H1 (cell line): ENCODE measurements around the gene DDA1. TPM values are rescaled to one million over a fixed set of nuclear protein-coding genes. Genes with fewer than 3 reads are reported as not detected.

Source experiments
- CTCF ChIA-PET: fragments of 300-600 bp; sonication (Branson Sonifier 250); formaldehyde crosslinking; loops from one replicate; lab custom pipeline; 2021; ENCODE audit not compliant: partially characterized antibody; lab: Charles Lee
- POLR2A ChIA-PET: fragments of 300-600 bp; sonication (Branson Sonifier 250); formaldehyde crosslinking; loops from one replicate; lab custom pipeline; 2021; ENCODE audit warnings: inconsistent platforms; ENCODE audit not compliant: partially characterized antibody; lab: Charles Lee
- DNase-seq, 2 experiments: peaks; one replicate each; pipeline versions ENCODE4 v3.0.0 to v3.0.0-alpha.2; 2010 to 2022; ENCODE audit warnings: low spot score in 2 of 2, low read depth in 1 of 2, mixed read lengths in 1 of 2
- FAIRE-seq: peaks from 2 replicates; lab custom pipeline; 2011; peaks lifted over from hg19 to GRCh38; lab: Jason Lieb, UNC
- H2AFZ ChIP-seq: 2 replicates; pipeline ENCODE4 v1.8.1; 2012; ENCODE audit warnings: low read length, inconsistent platforms
- H2AK5ac ChIP-seq: 2 replicates; pipeline ENCODE4 v1.6.1; 2013; ENCODE audit warnings: low read depth, low read length
- H2BK120ac ChIP-seq: replicated peaks from 2 replicates; pipeline ENCODE3; 2013; ENCODE audit warnings: low read depth, low read length, inconsistent platforms
- H2BK12ac ChIP-seq: 2 replicates; pipeline ENCODE4 v1.6.1; 2013; ENCODE audit warnings: low read depth, low read length
- H2BK15ac ChIP-seq: 2 replicates; pipeline ENCODE4 v1.6.1; 2013; ENCODE audit warnings: low read length
- H2BK20ac ChIP-seq: 2 replicates; pipeline ENCODE4 v1.6.1; 2013; ENCODE audit warnings: low read length
- H2BK5ac ChIP-seq: 2 replicates; pipeline ENCODE4 v1.6.1; 2013; ENCODE audit warnings: low read depth, low read length
- H3K14ac ChIP-seq: 2 replicates; pipeline ENCODE4 v1.6.1; 2013; ENCODE audit warnings: inconsistent platforms; ENCODE audit not compliant: insufficient read length
- H3K18ac ChIP-seq: 2 replicates; pipeline ENCODE4 v1.6.1; 2013; ENCODE audit warnings: low read length; ENCODE audit errors: extremely low read depth
- H3K23ac ChIP-seq: 2 replicates; pipeline ENCODE4 v1.6.1; 2013; ENCODE audit warnings: inconsistent platforms; ENCODE audit not compliant: insufficient read length
- H3K23me2 ChIP-seq: 2 replicates; pipeline ENCODE4 v1.6.1; 2013; ENCODE audit warnings: low read depth, low read length
- H3K27ac ChIP-seq: 2 replicates; pipeline ENCODE4 v1.6.1; 2011; ENCODE audit warnings: low read depth, low read length, inconsistent platforms
- H3K27me3 ChIP-seq, 4 experiments: replicated peaks in 1 of 4; 1 replicate in 1 of 4; 2 replicates in 3 of 4; pipeline versions ENCODE4 v1.6.1 to v1.8.1; 2011 to 2013; ENCODE audit warnings: low read length in 3 of 4, mild to moderate bottlenecking in 3 of 4, inconsistent platforms in 2 of 4, mixed read lengths in 2 of 4, moderate library complexity in 1 of 4; ENCODE audit not compliant: control insufficient read depth in 3 of 4, insufficient read depth in 3 of 4; ENCODE audit errors: extremely low read depth in 1 of 4
- H3K36me3 ChIP-seq, 4 experiments: 2 replicates each; pipeline versions ENCODE4 v1.6.1 to v1.8.1; 2011 to 2013; ENCODE audit warnings: mild to moderate bottlenecking in 4 of 4, low read length in 3 of 4, moderate library complexity in 2 of 4, control low read depth in 1 of 4, inconsistent platforms in 1 of 4; ENCODE audit not compliant: insufficient read depth in 4 of 4, control insufficient read depth in 2 of 4
- H3K4ac ChIP-seq: replicated peaks from 2 replicates; pipeline ENCODE3; 2013; ENCODE audit warnings: low read length, low read depth, mixed read lengths, inconsistent platforms; ENCODE audit not compliant: insufficient read length
- H3K4me1 ChIP-seq, 4 experiments: replicated peaks in 1 of 4; 1 replicate in 1 of 4; 2 replicates in 3 of 4; pipeline versions ENCODE4 v1.6.1 to v1.8.1; 2011 to 2013; ENCODE audit warnings: low read length in 3 of 4, inconsistent platforms in 2 of 4, mixed read lengths in 1 of 4; ENCODE audit not compliant: insufficient read depth in 4 of 4, control insufficient read depth in 3 of 4
- H3K4me2 ChIP-seq, 2 experiments: 2 replicates each; pipeline versions ENCODE4 v1.6.1 to v1.8.1; 2011 to 2013; ENCODE audit warnings: low read depth in 2 of 2, low read length in 2 of 2, control low read depth in 1 of 2, inconsistent platforms in 1 of 2, mild to moderate bottlenecking in 1 of 2; ENCODE audit not compliant: insufficient read depth in 1 of 2
- H3K4me3 ChIP-seq, 4 experiments: fragments of 200-600, 300-600 bp in 1 of 4; sonication (generic), shearing (Covaris generic), sonication (Bioruptor Twin) in 1 of 4; 2 replicates each; pipeline versions ENCODE4 v1.5.1 to v1.8.1; 2011 to 2016; ENCODE audit warnings: low read length in 4 of 4, low read depth in 3 of 4, control low read depth in 2 of 4, inconsistent platforms in 2 of 4, mild to moderate bottlenecking in 2 of 4, mixed read lengths in 1 of 4, moderate library complexity in 1 of 4; ENCODE audit not compliant: insufficient read depth in 2 of 4; ENCODE audit errors: extremely low read depth in 1 of 4
- H3K56ac ChIP-seq: replicated peaks from 2 replicates; pipeline ENCODE3; 2013; ENCODE audit warnings: low read depth, mild to moderate bottlenecking, mixed read lengths, low read length, inconsistent platforms; ENCODE audit not compliant: insufficient read length
- H3K79me1 ChIP-seq: 2 replicates; pipeline ENCODE4 v1.6.1; 2013; ENCODE audit warnings: low read depth, low read length, control low read depth
- H3K79me2 ChIP-seq, 2 experiments: 2 replicates each; pipeline versions ENCODE4 v1.6.1 to v1.8.1; 2012 to 2013; ENCODE audit warnings: low read length in 2 of 2, mild to moderate bottlenecking in 2 of 2, inconsistent platforms in 1 of 2; ENCODE audit not compliant: insufficient read depth in 2 of 2, control insufficient read depth in 1 of 2
- H3K9ac ChIP-seq, 4 experiments: replicated peaks in 1 of 4; 1 replicate in 1 of 4; 2 replicates in 3 of 4; pipeline versions ENCODE4 v1.6.1 to v1.8.1; 2011 to 2013; ENCODE audit warnings: low read depth in 3 of 4, low read length in 3 of 4, control low read depth in 2 of 4, mild to moderate bottlenecking in 2 of 4, moderate library complexity in 2 of 4, inconsistent platforms in 1 of 4; ENCODE audit errors: extremely low read depth in 1 of 4
- H3K9me3 ChIP-seq, 2 experiments: 2 replicates each; pipeline versions ENCODE4 v1.6.1 to v1.8.1; 2012 to 2013; ENCODE audit warnings: mild to moderate bottlenecking in 2 of 2, moderate library complexity in 2 of 2, control low read depth in 1 of 2, inconsistent platforms in 1 of 2, low read depth in 1 of 2, low read length in 1 of 2, mixed read lengths in 1 of 2; ENCODE audit not compliant: insufficient read depth in 2 of 2
- H4K20me1 ChIP-seq, 2 experiments: replicated peaks in 1 of 2; 2 replicates each; pipeline versions ENCODE3 to v1.8.1; 2011 to 2013; ENCODE audit warnings: inconsistent platforms in 2 of 2, low read length in 2 of 2, mild to moderate bottlenecking in 1 of 2; ENCODE audit not compliant: insufficient read depth in 2 of 2, control insufficient read depth in 1 of 2
- H4K5ac ChIP-seq: 2 replicates; pipeline ENCODE4 v1.6.1; 2013; ENCODE audit warnings: low read length, low read depth, mixed read lengths, inconsistent platforms; ENCODE audit not compliant: insufficient read length
- H4K8ac ChIP-seq: 2 replicates; pipeline ENCODE4 v1.8.0; 2013; ENCODE audit warnings: mild to moderate bottlenecking, moderate library complexity, low read length, inconsistent platforms; ENCODE audit not compliant: insufficient read depth; ENCODE audit errors: extremely low read depth
- H4K91ac ChIP-seq: replicated peaks from 2 replicates; pipeline ENCODE3; 2013; ENCODE audit warnings: low read length, mixed read lengths, inconsistent platforms; ENCODE audit not compliant: insufficient read length
- POLR2AphosphoS5 ChIP-seq: IDR thresholded peaks from 2 replicates; pipeline ENCODE4 v1.6.1; 2011; ENCODE audit warnings: low read depth, low read length
- SP2 ChIP-seq: IDR thresholded peaks from 2 replicates; pipeline ENCODE4 v1.6.1; 2012; ENCODE audit warnings: mild to moderate bottlenecking, low read length, inconsistent platforms
- WGBS, 2 experiments: shearing (Covaris generic) in 1 of 2; methylation state at CpG; one replicate each; pipeline versions ENCODE4 v1.1.6 to v1.1.7; 2013 to 2015; ENCODE audit warnings: low lambda C conversion rate in 2 of 2, mixed read lengths in 2 of 2, inconsistent platforms in 1 of 2, low coverage in 1 of 2, missing lambda C conversion rate in 1 of 2; ENCODE audit not compliant: insufficient replicate concordance in 2 of 2, insufficient coverage in 1 of 2, insufficient read length in 1 of 2; ENCODE audit errors: extremely low coverage in 1 of 2, missing lambda C conversion rate in 1 of 2; 5-methylcytosine and 5-hydroxymethylcytosine counted together
- polyA plus RNA-seq, 7 experiments: library from polyadenylated mRNA; depleted of rRNA in 3 of 7; stranded (reverse) in 5 of 7; unstranded in 2 of 7; fragments of >200 nt in 5 of 7; fragments of 200-250 nt in 2 of 7; gene quantifications; 1 replicate in 5 of 7; 2 replicates in 1 of 7; 4 replicates in 1 of 7; pipeline versions ENCODE4 v1.2.1 to v1.2.3, GENCODE V29; 2011 to 2013; ENCODE audit warnings: missing spikeins in 2 of 7, mixed read lengths in 2 of 7
- total RNA-seq: library from RNA; stranded (reverse); fragmentation: NEBNext Ultra II Directional; extraction: Animal tissue kit (Norgen Biotek cat#: 25700); gene quantifications from 2 replicates; pipeline ENCODE4 v1.2.1, GENCODE V29; 2021

Gene DDA1
- total and polyA plus RNA-seq, 2 of the 8 experiments (the other 6 are each of a cell fraction or from before 2014, with no cell fraction given): 29.2 to 34.5 TPM

DNA sequence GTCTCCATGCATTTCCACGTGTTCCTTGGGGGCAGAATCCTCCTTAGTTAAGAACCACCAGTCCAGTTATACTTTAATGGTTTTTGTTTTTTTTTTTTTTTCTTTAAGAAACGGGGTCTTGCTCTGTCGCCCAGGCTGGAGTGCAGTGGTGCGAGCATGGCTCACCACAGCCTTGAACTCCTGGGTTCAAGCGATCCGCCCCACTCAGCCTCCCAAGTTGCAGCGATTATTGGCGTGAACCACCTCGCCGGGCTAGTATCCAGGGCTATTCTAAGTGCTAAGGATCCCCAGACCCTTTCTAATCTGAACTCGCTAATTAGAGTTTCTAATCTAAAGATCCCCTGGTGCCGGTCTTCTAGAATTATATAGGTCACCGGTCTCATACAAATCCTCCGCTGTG, 15.8 kb upstream of the DDA1 start:
- Histone ChIP-seq H4K20me1 (peaks cover 0 to 8% of the 10 kb centered on the region in 2 experiments), H3K36me3 (peaks cover 0 to 13% (median 6%) of the 10 kb centered on the region in 4 experiments; a peak in 4 of 8 replicates), H3K9me3 (peaks cover 0 to 3% of the 10 kb centered on the region in 2 experiments; a peak in 1 of 4 replicates), H3K4me3 (peak overlapping the region in 1 of 4 experiments; percentile 67; a peak in 2 of 8 replicates), H2BK12ac (no peak overlapping the region), H4K8ac (no peak overlapping the region), H2BK120ac (no peak overlapping the region), H3K79me2 (peaks cover 0 to 6% of the 10 kb centered on the region in 2 experiments; a peak in 1 of 4 replicates), H3K23me2 (peaks cover 5% of the 10 kb centered on the region; the same call in 1 of the 2 replicates), H3K27ac (no peak overlapping the region), H3K79me1 (peaks cover 7% of the 10 kb centered on the region), H2BK20ac (no peak overlapping the region), H4K91ac (no peak overlapping the region), H2AFZ (no peak overlapping the region), H3K27me3 (no peaks in the 10 kb centered on the region), H3K18ac (no peak overlapping the region), H3K4me2 (peak overlapping the region; percentile 37 to 49), H2AK5ac (no peak overlapping the region), H3K9ac (no peak overlapping the region), H2BK5ac (no peak overlapping the region), H3K14ac (no peak overlapping the region), H3K4ac (no peak overlapping the region), H3K56ac (no peak overlapping the region), H3K4me1 (peaks cover 0 to 5% (median 4%) of the 10 kb centered on the region in 4 experiments; a peak in 5 of 7 replicates), H3K23ac (no peak overlapping the region), H4K5ac (no peak overlapping the region), H2BK15ac (no peak overlapping the region)
- DNase-seq (no peak), FAIRE-seq (no peak)
- ChIA-PET CTCF (interaction anchor here (0.7 to 2.5 kb wide), 7 partner anchors 11 to 93 kb away, joined by 3 to 29 read pairs (median 6); partner anchors contain the start of genes ABHD8, ANKLE1, DDA1 and MRPL34), POLR2A (interaction anchor here (0.8 to 4.8 kb wide), 11 partner anchors 12 to 100 kb away, joined by 3 to 67 read pairs (median 5); partner anchors contain the start of genes ABHD8, ANO8, BABAM1 and DDA1)
- WGBS, 2 experiments: 90% methylated on average over 14 of the region's 14 CpGs; no CpG with 5 or more reads in 1 of the 2 experiments
- TF ChIP-seq POLR2AphosphoS5: no peak
- no peak for TF ChIP-seq SP2
